Measurements from ENCODE around the gene TAX1BP3. TPM values are rescaled to one million over a fixed set of nuclear protein-coding genes. Genes with fewer than 3 reads are reported as not detected.

TAX1BP3 gene
- total RNA-seq, 1 experiment from 2014 or later: 122 TPM

- intact Hi-C loops (cut with micrococcal nuclease; ENCODE audit: unreplicated experiment): no loop called here
- TF ChIP-seq POLR2AphosphoS5 (IDR thresholded peaks at IDR 0.05; ENCODE audit: low read depth, low read length): no peak
- no peak for TF ChIP-seq REST (IDR thresholded peaks at IDR 0.05; ENCODE audit: insufficient read depth in 1 of 2, low read depth in 2 of 2, low read length in 1 of 2)
- TF ChIP-seq CTCF (IDR thresholded peaks at IDR 0.05): no peak
- in situ Hi-C loops (cut with HindIII; ENCODE audit: low pct_unique_long_range_greater_than_20kb, low sequenced_read_pairs): no loop called here
- no peaks in the 10 kb centered on the region for H3K27me3 ChIP-seq (ENCODE audit: control insufficient read depth, insufficient read depth, low read length)
- H3K4me1 ChIP-seq (ENCODE audit: control insufficient read depth, insufficient read depth, low read length): peaks cover 4% of the 10 kb centered on the region
- DNase-seq (ENCODE audit: low read depth, low spot score) (no peak), ATAC-seq (no peak)
- ChIA-PET POLR2A (no interaction called here), CTCF (no interaction called here)
- no TSS peak for BruUV-seq (replicated peaks)
- no peaks in the 10 kb centered on the region for H3K9me3 ChIP-seq (ENCODE audit: control insufficient read depth, insufficient read depth, low read depth, low read length)
- H3K27ac ChIP-seq (ENCODE audit: low read length): no peak overlapping the region
- H3K4me3 ChIP-seq (ENCODE audit: low read depth in 2 of 2, low read length in 2 of 2): no peak overlapping the region
- H3K36me3 ChIP-seq (ENCODE audit: control insufficient read depth, insufficient read depth, low read length): no peaks in the 10 kb centered on the region
Observed at GRCh38 chr17:3698139-3698538, 29.8 kb upstream of the TAX1BP3 start.

- ChIA-PET CTCF (interaction anchor here (0.6 kb wide), 1 partner anchor 237 kb away, joined by 5 read pairs; no protein-coding TSS in a partner anchor), POLR2A (no interaction called here)
- Histone ChIP-seq H3K27me3 (ENCODE audit: control insufficient read depth, insufficient read depth, low read length) (no peaks in the 10 kb centered on the region), H3K4me3 (ENCODE audit: low read depth in 2 of 2, low read length in 2 of 2) (no peak overlapping the region), H3K36me3 (ENCODE audit: control insufficient read depth, insufficient read depth, low read length) (no peaks in the 10 kb centered on the region), H3K9me3 (ENCODE audit: control insufficient read depth, insufficient read depth, low read depth, low read length) (no peaks in the 10 kb centered on the region), H3K27ac (ENCODE audit: low read length) (no peak overlapping the region), H3K4me1 (ENCODE audit: control insufficient read depth, insufficient read depth, low read length) (peaks cover 4% of the 10 kb centered on the region)
- in situ Hi-C loops (cut with HindIII; ENCODE audit: low pct_unique_long_range_greater_than_20kb, low sequenced_read_pairs): no loop called here
- ATAC-seq (no peak), DNase-seq (ENCODE audit: low read depth, low spot score) (no peak)
- no peak for TF ChIP-seq SIN3A (IDR thresholded peaks at IDR 0.05; ENCODE audit: borderline replicate concordance, insufficient read depth, low read depth, low read length)
- TF ChIP-seq TCF7L2 (IDR thresholded peaks at IDR 0.05; ENCODE audit: low read depth, low read length): no peak
- no peak for TF ChIP-seq CTCF (IDR thresholded peaks at IDR 0.05)
- no peak for TF ChIP-seq REST (IDR thresholded peaks at IDR 0.05; ENCODE audit: insufficient read depth in 1 of 2, low read depth in 2 of 2, low read length in 1 of 2)
- TF ChIP-seq POLR2AphosphoS5 (IDR thresholded peaks at IDR 0.05; ENCODE audit: low read depth, low read length): no peak
- BruUV-seq (replicated peaks): no TSS peak
- intact Hi-C loops (cut with micrococcal nuclease; ENCODE audit: unreplicated experiment): no loop called here
Observed at GRCh38 chr17:3697103-3697476, 28.7 kb upstream of the TAX1BP3 start.
